ENCODE results near the gene COL4A4.

Gene COL4A4

DNA sequence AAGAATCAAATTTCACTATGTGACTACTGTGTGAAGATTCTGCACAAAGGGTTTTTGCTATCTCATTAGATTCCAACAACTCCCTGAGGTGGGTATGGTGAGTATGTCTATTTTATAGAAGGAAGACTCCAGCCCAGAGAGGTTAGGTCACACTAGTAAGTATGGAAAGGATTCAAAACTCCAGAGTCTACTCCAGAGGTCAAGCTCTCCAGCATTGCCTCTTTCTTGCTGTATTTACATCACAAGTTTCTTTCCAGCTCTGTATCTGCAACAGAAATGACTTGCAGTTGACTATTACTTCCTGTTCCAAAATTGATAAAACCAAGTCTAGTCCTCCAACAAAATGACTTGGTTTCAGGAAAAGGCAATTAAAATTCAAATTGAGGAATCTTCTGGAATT lies 2.1 kb downstream of the COL4A4 start:
- Histone ChIP-seq H3K4me1 (ENCODE audit: insufficient read depth, insufficient read length) (peaks cover 4% of the 10 kb centered on the region), H3K36me3 (ENCODE audit: insufficient read depth, insufficient read length, low read length) (no peaks in the 10 kb centered on the region), H3K4me3 (ENCODE audit: insufficient read length, low read depth) (no peak overlapping the region), H3K27me3 (ENCODE audit: insufficient read depth, insufficient read length) (peaks cover 72% of the 10 kb centered on the region), H3K9ac (ENCODE audit: insufficient read length, low read depth) (no peak overlapping the region), H3K9me3 (ENCODE audit: insufficient read depth, low read length) (no peaks in the 10 kb centered on the region)
- DNase-seq (ENCODE audit: low read depth, low spot score), result no peak
- TF ChIP-seq SUZ12 (IDR thresholded peaks at IDR 0.05; ENCODE audit: extremely low read depth, insufficient read depth, insufficient read length) (no peak), YY1 (IDR thresholded peaks at IDR 0.05; ENCODE audit: insufficient read depth, insufficient read length) (no peak), ZNF274 (IDR thresholded peaks at IDR 0.05; ENCODE audit: low read depth, low read length) (no peak)

DNA sequence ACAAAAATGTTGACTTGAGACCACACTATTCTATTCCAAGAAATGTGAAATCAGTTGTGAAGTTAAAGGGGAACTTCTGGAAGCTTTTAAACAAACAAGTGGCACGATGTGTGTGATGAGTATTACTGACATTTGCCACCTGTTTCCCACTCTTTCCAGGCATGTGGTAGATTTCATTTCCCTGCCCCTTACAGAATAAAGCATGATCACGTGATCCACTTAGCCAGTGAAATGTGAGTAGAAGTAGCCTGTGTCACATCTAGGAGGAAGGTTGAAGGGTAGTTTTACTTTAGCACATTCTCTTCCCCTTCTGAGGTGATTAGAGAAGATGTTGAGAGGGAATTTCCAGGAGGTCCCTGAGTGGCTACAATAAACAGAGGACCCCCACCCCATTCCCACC lies 3.8 kb downstream of the COL4A4 start:
- Histone ChIP-seq H3K4me1 (ENCODE audit: insufficient read depth, insufficient read length) (peaks cover 4% of the 10 kb centered on the region), H3K9me3 (ENCODE audit: insufficient read depth, low read length) (no peaks in the 10 kb centered on the region), H3K9ac (ENCODE audit: insufficient read length, low read depth) (no peak overlapping the region), H3K36me3 (ENCODE audit: insufficient read depth, insufficient read length, low read length) (no peaks in the 10 kb centered on the region), H3K4me3 (ENCODE audit: insufficient read length, low read depth) (no peak overlapping the region), H3K27me3 (ENCODE audit: insufficient read depth, insufficient read length) (peaks cover 55% of the 10 kb centered on the region)
- no peak for DNase-seq (ENCODE audit: low read depth, low spot score)
- no peak for TF ChIP-seq ZNF274 (IDR thresholded peaks at IDR 0.05; ENCODE audit: low read depth, low read length)
- no peak for TF ChIP-seq YY1 (IDR thresholded peaks at IDR 0.05; ENCODE audit: insufficient read depth, insufficient read length)
- no peak for TF ChIP-seq SUZ12 (IDR thresholded peaks at IDR 0.05; ENCODE audit: extremely low read depth, insufficient read depth, insufficient read length)

GRCh38 chr2:227154986-227155774 lies 8.8 kb downstream of the COL4A4 start:
- Histone ChIP-seq H3K4me1 (ENCODE audit: insufficient read depth, insufficient read length) (no peaks in the 10 kb centered on the region), H3K9me3 (ENCODE audit: insufficient read depth, low read length) (no peaks in the 10 kb centered on the region), H3K9ac (ENCODE audit: insufficient read length, low read depth) (no peak overlapping the region), H3K36me3 (ENCODE audit: insufficient read depth, insufficient read length, low read length) (no peaks in the 10 kb centered on the region), H3K4me3 (ENCODE audit: insufficient read length, low read depth) (no peak overlapping the region), H3K27me3 (ENCODE audit: insufficient read depth, insufficient read length) (peaks cover 5% of the 10 kb centered on the region)
- DNase-seq (ENCODE audit: low read depth, low spot score), result no peak
- no peak for TF ChIP-seq SUZ12 (IDR thresholded peaks at IDR 0.05; ENCODE audit: extremely low read depth, insufficient read depth, insufficient read length)
- TF ChIP-seq YY1 (IDR thresholded peaks at IDR 0.05; ENCODE audit: insufficient read depth, insufficient read length), result no peak

DNA sequence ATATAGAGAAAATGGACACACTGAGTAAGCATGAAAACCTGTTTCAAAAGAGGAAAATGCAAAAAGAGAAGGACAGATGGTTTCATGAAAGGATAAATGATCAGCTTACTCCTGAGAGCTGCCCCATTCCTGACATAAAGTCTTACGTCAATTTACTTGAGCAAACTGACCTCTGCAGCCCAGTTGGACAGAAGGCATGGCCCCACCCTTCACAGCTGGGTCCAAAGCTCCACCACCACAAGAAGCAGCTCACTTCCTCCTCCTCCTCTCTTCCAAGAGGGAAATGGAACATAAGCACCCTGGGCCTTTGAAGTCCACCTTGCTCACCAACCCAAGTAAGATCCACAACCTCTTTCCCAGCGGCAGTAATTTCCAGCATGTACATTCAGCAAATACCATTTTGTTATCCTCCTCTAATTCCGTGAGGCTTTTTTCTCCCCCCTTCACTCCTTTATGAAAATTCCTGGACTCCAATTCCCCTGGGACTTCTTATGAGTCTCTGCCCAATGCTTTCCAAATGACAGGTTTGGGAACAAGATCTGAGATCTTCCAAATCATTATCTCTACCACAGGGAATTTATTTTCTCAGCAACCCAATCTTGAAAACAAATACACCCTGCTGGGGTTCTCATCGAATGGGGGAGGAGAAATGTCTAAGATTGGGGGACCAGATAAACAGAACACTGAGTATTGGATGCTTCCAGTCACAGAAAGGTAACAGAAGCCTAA lies 10.1 kb downstream of the COL4A4 start:
- H3K4me1 ChIP-seq (ENCODE audit: insufficient read depth, insufficient read length), result no peaks in the 10 kb centered on the region
- no peak for TF ChIP-seq SUZ12 (IDR thresholded peaks at IDR 0.05; ENCODE audit: extremely low read depth, insufficient read depth, insufficient read length)
- TF ChIP-seq ZNF274 (IDR thresholded peaks at IDR 0.05; ENCODE audit: low read depth, low read length), result no peak
- no peak for TF ChIP-seq YY1 (IDR thresholded peaks at IDR 0.05; ENCODE audit: insufficient read depth, insufficient read length)
- no peak overlapping the region for H3K9ac ChIP-seq (ENCODE audit: insufficient read length, low read depth)
- H3K9me3 ChIP-seq (ENCODE audit: insufficient read depth, low read length), result no peaks in the 10 kb centered on the region
- no peaks in the 10 kb centered on the region for H3K36me3 ChIP-seq (ENCODE audit: insufficient read depth, insufficient read length, low read length)
- no peak for DNase-seq (ENCODE audit: low read depth, low spot score)
- H3K4me3 ChIP-seq (ENCODE audit: insufficient read length, low read depth), result no peak overlapping the region
- H3K27me3 ChIP-seq (ENCODE audit: insufficient read depth, insufficient read length), result no peaks in the 10 kb centered on the region

GRCh38 chr2:227153307-227153706 lies 10.7 kb downstream of the COL4A4 start:
- H3K4me1 ChIP-seq (ENCODE audit: insufficient read depth, insufficient read length), result no peaks in the 10 kb centered on the region
- peaks cover under 1% of the 10 kb centered on the region; the same call in 1 of the 2 replicates for H3K9me3 ChIP-seq (ENCODE audit: insufficient read depth, low read length)
- DNase-seq (ENCODE audit: low read depth, low spot score), result no peak
- no peaks in the 10 kb centered on the region for H3K27me3 ChIP-seq (ENCODE audit: insufficient read depth, insufficient read length)
- TF ChIP-seq SUZ12 (IDR thresholded peaks at IDR 0.05; ENCODE audit: extremely low read depth, insufficient read depth, insufficient read length) (no peak), ZNF274 (IDR thresholded peaks at IDR 0.05; ENCODE audit: low read depth, low read length) (no peak), YY1 (IDR thresholded peaks at IDR 0.05; ENCODE audit: insufficient read depth, insufficient read length) (no peak)
- no peak overlapping the region for H3K9ac ChIP-seq (ENCODE audit: insufficient read length, low read depth)
- H3K36me3 ChIP-seq (ENCODE audit: insufficient read depth, insufficient read length, low read length), result no peaks in the 10 kb centered on the region
- H3K4me3 ChIP-seq (ENCODE audit: insufficient read length, low read depth), result no peak overlapping the region

GRCh38 chr2:227152093-227152766 lies 11.8 kb downstream of the COL4A4 start:
- Histone ChIP-seq H3K4me1 (ENCODE audit: insufficient read depth, insufficient read length) (no peaks in the 10 kb centered on the region), H3K9me3 (ENCODE audit: insufficient read depth, low read length) (peaks cover 6% of the 10 kb centered on the region; the same call in 1 of the 2 replicates), H3K27me3 (ENCODE audit: insufficient read depth, insufficient read length) (no peaks in the 10 kb centered on the region), H3K4me3 (ENCODE audit: insufficient read length, low read depth) (no peak overlapping the region), H3K9ac (ENCODE audit: insufficient read length, low read depth) (no peak overlapping the region), H3K36me3 (ENCODE audit: insufficient read depth, insufficient read length, low read length) (no peaks in the 10 kb centered on the region)
- TF ChIP-seq ZNF274 (IDR thresholded peaks at IDR 0.05; ENCODE audit: low read depth, low read length), result no peak
- TF ChIP-seq YY1 (IDR thresholded peaks at IDR 0.05; ENCODE audit: insufficient read depth, insufficient read length), result no peak
- TF ChIP-seq SUZ12 (IDR thresholded peaks at IDR 0.05; ENCODE audit: extremely low read depth, insufficient read depth, insufficient read length), result no peak
- no peak for DNase-seq (ENCODE audit: low read depth, low spot score)

Data from NT2/D1 (cell line).